Heart left ventricle (tissue), 13 donors: ENCODE measurements around the gene BIVM.

Source experiments
- POLR2A ChIP-seq, 2 donors: fragments of 450-650 bp; IDR thresholded peaks; one replicate each; pipeline ENCODE4 v1.6.1; 2017; ENCODE audit warnings: antibody characterized with exemption in 2 of 2, mild to moderate bottlenecking in 2 of 2, moderate library complexity in 2 of 2
- TF ChIP-seq, protein P1 (sequence below), 12 donors: fragments of 200-600 bp; sonication (generic) in 4 of 12; IDR thresholded peaks; one replicate each; pipeline versions ENCODE4 v1.5.0 to v1.8.0; 2018 to 2022; ENCODE audit warnings: antibody characterized with exemption in 12 of 12, mild to moderate bottlenecking in 5 of 12
- donor health status: ischemic (EF 13 %, LVEDD 7.1; RV severe dilation, severe dysfunction).
- donor health status: DM: no; HTN: yes; CAD: no.
- donor health status: DM: no; HTN: no; CAD: no.
- donor health status: ischemic (EF 25% LVEDD 6.9; RV normal size, moderate dysfunction).
- donor health status: ischemic (EF 25% LVEDD 5.7; RV mildly dilated, moderate dysfunction).
- donor health status: ischemic (EF 35%, LVEDD 5.7; RV mildly dilated, moderate dysfunction).
- donor health status: nonischemic (EF 11% LVEDD 7.7; RV severe dilation, severe dysfunction).
- donor health status: DM: yes; HTN: yes; CAD: no.
- donor health status: PGD.
- donor health status: ischemic (EF 29% LVEDD 5.4; RV normal size, mild dysfunction).
- donor health status: nonischemic (EF 23%, LVEDD 6.1; RV moderate dilation, normal function).

DNA sequence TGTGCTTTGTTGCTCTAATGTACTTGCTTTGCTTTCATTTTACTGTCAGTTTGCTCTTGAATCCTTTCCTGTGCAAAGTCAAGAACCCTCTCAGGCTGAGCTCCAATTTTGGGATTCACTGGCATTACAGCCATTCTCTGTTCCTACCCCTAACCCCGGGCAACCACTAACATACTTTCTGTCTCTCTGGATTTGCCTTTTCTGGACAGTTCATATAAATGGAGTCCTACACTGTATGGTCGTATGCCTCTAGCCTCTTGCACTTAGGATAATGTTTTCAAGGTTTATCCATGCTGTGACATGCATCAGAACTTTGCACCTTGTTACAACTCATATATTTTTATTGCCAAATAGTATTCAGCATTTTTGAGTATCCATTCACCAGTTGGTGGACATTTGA is 22.6 kb upstream of the BIVM start:
- TF ChIP-seq, protein P1, sequence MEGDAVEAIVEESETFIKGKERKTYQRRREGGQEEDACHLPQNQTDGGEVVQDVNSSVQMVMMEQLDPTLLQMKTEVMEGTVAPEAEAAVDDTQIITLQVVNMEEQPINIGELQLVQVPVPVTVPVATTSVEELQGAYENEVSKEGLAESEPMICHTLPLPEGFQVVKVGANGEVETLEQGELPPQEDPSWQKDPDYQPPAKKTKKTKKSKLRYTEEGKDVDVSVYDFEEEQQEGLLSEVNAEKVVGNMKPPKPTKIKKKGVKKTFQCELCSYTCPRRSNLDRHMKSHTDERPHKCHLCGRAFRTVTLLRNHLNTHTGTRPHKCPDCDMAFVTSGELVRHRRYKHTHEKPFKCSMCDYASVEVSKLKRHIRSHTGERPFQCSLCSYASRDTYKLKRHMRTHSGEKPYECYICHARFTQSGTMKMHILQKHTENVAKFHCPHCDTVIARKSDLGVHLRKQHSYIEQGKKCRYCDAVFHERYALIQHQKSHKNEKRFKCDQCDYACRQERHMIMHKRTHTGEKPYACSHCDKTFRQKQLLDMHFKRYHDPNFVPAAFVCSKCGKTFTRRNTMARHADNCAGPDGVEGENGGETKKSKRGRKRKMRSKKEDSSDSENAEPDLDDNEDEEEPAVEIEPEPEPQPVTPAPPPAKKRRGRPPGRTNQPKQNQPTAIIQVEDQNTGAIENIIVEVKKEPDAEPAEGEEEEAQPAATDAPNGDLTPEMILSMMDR (IDR thresholded peaks at IDR 0.05) = no peak
- TF ChIP-seq POLR2A (IDR thresholded peaks at IDR 0.05) = no peak
